K562 (cell line): ENCODE data around the gene C10orf143. TPM values are rescaled to one million over a fixed set of nuclear protein-coding genes. Genes with fewer than 3 reads are reported as not detected.

Experiments
- C11orf30 ChIP-seq: fragments of 450-650 bp; IDR thresholded peaks from 2 replicates; pipeline ENCODE4 v1.6.1; 2016; ENCODE audit warnings: low read depth, mild to moderate bottlenecking
- CC2D1A ChIP-seq: fragments of 450-650 bp; IDR thresholded peaks from 2 replicates; pipeline ENCODE4 v1.6.1; 2017; ENCODE audit warnings: mild to moderate bottlenecking
- CHD2 ChIP-seq: IDR thresholded peaks from 2 replicates; pipeline ENCODE4 v1.6.1; 2011; ENCODE audit warnings: low read depth, low read length
- ELF1 ChIP-seq: fragments of 200-800 bp; sonication (Bioruptor generic); IDR thresholded peaks from 2 replicates; pipeline ENCODE4 v1.6.1; 2016; ENCODE audit warnings: missing genetic modification characterization, missing compliant biosample characterization
- HNRNPL ChIP-seq: fragments of 200-400 bp; formaldehyde crosslinking; IDR thresholded peaks from 2 replicates; pipeline ENCODE4 v1.6.1; 2017; ENCODE audit warnings: low read depth, mild to moderate bottlenecking, low read length
- LEF1 ChIP-seq: fragments of 450-650 bp; IDR thresholded peaks from 2 replicates; pipeline ENCODE4 v1.6.1; 2016; ENCODE audit warnings: mild to moderate bottlenecking
- NEUROD1 ChIP-seq: fragments of 150-350 bp; IDR thresholded peaks from 2 replicates; pipeline ENCODE4 v1.6.1; 2014; ENCODE audit warnings: borderline replicate concordance, low read length, low read depth; ENCODE audit not compliant: partially characterized antibody
- RAD21 ChIP-seq, 2 experiments: fragments of 250-450 bp in 1 of 2; fragments of 450-650 bp in 1 of 2; sonication (Bioruptor Pico) in 1 of 2; formaldehyde crosslinking in 1 of 2; IDR thresholded peaks in 1 of 2; conservative IDR thresholded peaks in 1 of 2; 2 replicates each; pipeline versions ENCODE4 v1.4.0 to v1.8.0; 2020 to 2022; ENCODE audit warnings: mild to moderate bottlenecking in 2 of 2, moderate library complexity in 1 of 2
- RBFOX2 ChIP-seq: fragments of 200-400 bp; formaldehyde crosslinking; IDR thresholded peaks from 2 replicates; pipeline ENCODE4 v1.6.1; 2017; ENCODE audit warnings: low read depth, mild to moderate bottlenecking, low read length, moderate library complexity
- SIN3A ChIP-seq, 2 experiments: fragments of 150-350 bp in 1 of 2; IDR thresholded peaks; 2 replicates each; pipeline ENCODE4 v1.6.1; 2011 to 2016; ENCODE audit warnings: borderline replicate concordance in 2 of 2, low read depth in 2 of 2, low read length in 2 of 2, mild to moderate bottlenecking in 2 of 2, moderate library complexity in 2 of 2; ENCODE audit not compliant: control insufficient read depth in 1 of 2
- SP2 ChIP-seq: IDR thresholded peaks from 2 replicates; pipeline ENCODE4 v1.6.1; 2011; ENCODE audit warnings: mild to moderate bottlenecking, low read depth, low read length, moderate library complexity; ENCODE audit not compliant: poor library complexity, severe bottlenecking; ENCODE audit errors: extremely low read depth
- SRSF7 ChIP-seq: fragments of 200-400 bp; formaldehyde crosslinking; optimal IDR thresholded peaks from 2 replicates; pipeline ENCODE3; 2017; ENCODE audit warnings: mild to moderate bottlenecking, low read depth, low read length
- TCFL5 ChIP-seq: fragments of 250-450 bp; sonication (Bioruptor Pico); conservative IDR thresholded peaks from 2 replicates; pipeline ENCODE4 v1.6.1; 2021; ENCODE audit warnings: mild to moderate bottlenecking, moderate library complexity, matching md5 sums
- TEAD2 ChIP-seq: fragments of 450-650 bp; IDR thresholded peaks from 2 replicates; pipeline ENCODE4 v1.6.1; 2016; ENCODE audit warnings: missing genetic modification characterization, control low read depth, missing compliant biosample characterization
- ZFP36 ChIP-seq: fragments of 150-350 bp; IDR thresholded peaks from 2 replicates; pipeline ENCODE4 v1.6.1; 2018; ENCODE audit warnings: low read length, low read depth; ENCODE audit not compliant: partially characterized antibody
- ZKSCAN1 ChIP-seq: fragments of 150-350 bp; IDR thresholded peaks from 2 replicates; pipeline ENCODE4 v1.6.1; 2016; ENCODE audit warnings: low read depth, low read length
- ZNF3 ChIP-seq: fragments of 250-450 bp; sonication (Bioruptor Pico); IDR thresholded peaks from 2 replicates; pipeline ENCODE4 v1.5.0; 2021; ENCODE audit warnings: mild to moderate bottlenecking, moderate library complexity
- polyA plus RNA-seq, 8 experiments: library from polyadenylated mRNA; depleted of rRNA in 4 of 8; stranded (reverse) in 5 of 8; unstranded in 3 of 8; fragments of >200 nt; fragmentation: Nextera tagmentation in 2 of 8; fragmentation: Illumina TruSeq in 1 of 8; extraction: Ambion mirVana in 2 of 8; extraction: Trizol in 1 of 8; gene quantifications; 2 replicates each; pipeline versions ENCODE4 v1.2.1 to v1.2.3, GENCODE V29; 2011 to 2014; ENCODE audit warnings: inconsistent platforms in 1 of 8, missing spikeins in 1 of 8
- total RNA-seq, 7 experiments: library from RNA; depleted of rRNA in 6 of 7; stranded (reverse); fragments of >200 nt in 6 of 7; fragmentation: Illumina TruSeq in 2 of 7; extraction: Trizol in 2 of 7; gene quantifications; 2 replicates each; pipeline versions ENCODE4 v1.2.1 to v1.2.3, GENCODE V29; 2011 to 2021; ENCODE audit warnings: low replicate concordance in 1 of 7
- TF ChIP-seq, protein P1 (sequence below): sonication (generic); formaldehyde crosslinking; IDR thresholded peaks from 2 replicates; pipeline ENCODE4 v1.8.1; 2023; ENCODE audit warnings: mild to moderate bottlenecking, missing genetic modification reagents
- TF ChIP-seq, protein P2 (sequence below): fragments of 250-450 bp; sonication (Bioruptor Pico); IDR thresholded peaks from 2 replicates; pipeline ENCODE4 v1.4.0; 2020
- TF ChIP-seq, protein P3 (sequence below): sonication (generic); formaldehyde crosslinking; IDR thresholded peaks from 2 replicates; pipeline ENCODE4 v1.9.0; 2022; ENCODE audit warnings: mild to moderate bottlenecking, missing genetic modification reagents

Gene C10orf143
- total and polyA plus RNA-seq, 9 of the 15 experiments (the other 6 are each of a cell fraction or from before 2014, with no cell fraction given) = 0.07 to 0.42 (median 0.25) TPM; not detected in 2

DNA sequence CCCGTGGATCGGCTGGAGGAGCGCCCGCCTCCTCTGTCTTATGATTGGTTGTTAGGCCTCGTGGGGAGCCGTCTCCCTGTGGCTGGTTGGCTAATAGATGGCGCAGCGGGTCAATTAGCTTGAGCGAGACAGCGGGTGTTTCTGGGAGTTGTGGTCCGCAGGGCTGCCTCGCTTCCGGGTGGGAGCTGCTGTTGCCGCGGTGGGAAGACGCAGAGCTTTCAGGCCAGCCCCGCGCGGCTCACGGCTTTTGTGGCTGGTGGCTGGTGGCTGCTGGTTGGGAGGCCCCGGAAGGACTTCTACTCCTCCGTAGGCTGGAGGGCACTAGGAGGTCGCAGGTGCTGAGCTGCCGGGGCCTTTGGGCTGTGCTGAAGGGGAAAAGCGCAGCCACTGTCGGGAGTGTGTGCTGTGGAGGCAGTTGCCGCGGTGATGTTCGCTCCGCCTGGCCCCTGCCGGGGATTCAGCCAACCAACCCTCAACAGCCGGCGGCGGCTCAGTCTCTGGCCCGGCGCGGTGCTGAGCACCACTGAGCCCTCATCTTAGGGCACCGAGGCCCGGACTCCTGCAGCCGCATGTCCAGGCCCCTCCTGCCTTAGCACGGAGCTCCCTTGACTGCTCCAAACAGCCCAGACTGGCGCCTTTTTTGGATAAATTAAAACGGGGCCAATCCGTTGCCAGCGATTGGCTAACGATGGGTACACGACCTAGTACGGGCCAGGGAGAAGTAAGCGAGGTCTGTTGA, 652 bp upstream of the C10orf143 start (continued):
- 0 out of 2 replicates have a peak, but pooled peaks have one; percentile 51 for TF ChIP-seq RBFOX2
- no peak for TF ChIP-seq TCFL5 (CRISPR knock-in tag)
- TF ChIP-seq CC2D1A = no peak
- TF ChIP-seq ZKSCAN1 = no peak
- no peak for TF ChIP-seq SRSF7
- peak; percentile 70 for TF ChIP-seq CHD2
- TF ChIP-seq C11orf30 = no peak
- TF ChIP-seq LEF1 = no peak
- TF ChIP-seq TEAD2 (tag) = no peak
- TF ChIP-seq RAD21 (CRISPR knock-in tag; conservative IDR thresholded peaks at IDR 0.05 in 1 of 2, IDR thresholded peaks at IDR 0.05 in 1 of 2) = no peak
- peak; percentile 62 for TF ChIP-seq SP2
- no peak for TF ChIP-seq SIN3A (IDR thresholded peaks at IDR 0.05; ENCODE audit: borderline replicate concordance in 2 of 2, control insufficient read depth in 1 of 2, low read depth in 2 of 2, low read length in 2 of 2)
- TF ChIP-seq ZFP36 = no peak
- no peak for TF ChIP-seq ZNF3
- peak; percentile 96 for TF ChIP-seq ELF1 (tag)
- TF ChIP-seq, protein P1, sequence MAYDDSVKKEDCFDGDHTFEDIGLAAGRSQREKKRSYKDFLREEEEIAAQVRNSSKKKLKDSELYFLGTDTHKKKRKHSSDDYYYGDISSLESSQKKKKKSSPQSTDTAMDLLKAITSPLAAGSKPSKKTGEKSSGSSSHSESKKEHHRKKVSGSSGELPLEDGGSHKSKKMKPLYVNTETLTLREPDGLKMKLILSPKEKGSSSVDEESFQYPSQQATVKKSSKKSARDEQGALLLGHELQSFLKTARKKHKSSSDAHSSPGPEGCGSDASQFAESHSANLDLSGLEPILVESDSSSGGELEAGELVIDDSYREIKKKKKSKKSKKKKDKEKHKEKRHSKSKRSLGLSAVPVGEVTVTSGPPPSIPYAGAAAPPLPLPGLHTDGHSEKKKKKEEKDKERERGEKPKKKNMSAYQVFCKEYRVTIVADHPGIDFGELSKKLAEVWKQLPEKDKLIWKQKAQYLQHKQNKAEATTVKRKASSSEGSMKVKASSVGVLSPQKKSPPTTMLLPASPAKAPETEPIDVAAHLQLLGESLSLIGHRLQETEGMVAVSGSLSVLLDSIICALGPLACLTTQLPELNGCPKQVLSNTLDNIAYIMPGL (CRISPR knock-in tag) = no peak
- TF ChIP-seq NEUROD1 = no peak
- TF ChIP-seq, protein P2, sequence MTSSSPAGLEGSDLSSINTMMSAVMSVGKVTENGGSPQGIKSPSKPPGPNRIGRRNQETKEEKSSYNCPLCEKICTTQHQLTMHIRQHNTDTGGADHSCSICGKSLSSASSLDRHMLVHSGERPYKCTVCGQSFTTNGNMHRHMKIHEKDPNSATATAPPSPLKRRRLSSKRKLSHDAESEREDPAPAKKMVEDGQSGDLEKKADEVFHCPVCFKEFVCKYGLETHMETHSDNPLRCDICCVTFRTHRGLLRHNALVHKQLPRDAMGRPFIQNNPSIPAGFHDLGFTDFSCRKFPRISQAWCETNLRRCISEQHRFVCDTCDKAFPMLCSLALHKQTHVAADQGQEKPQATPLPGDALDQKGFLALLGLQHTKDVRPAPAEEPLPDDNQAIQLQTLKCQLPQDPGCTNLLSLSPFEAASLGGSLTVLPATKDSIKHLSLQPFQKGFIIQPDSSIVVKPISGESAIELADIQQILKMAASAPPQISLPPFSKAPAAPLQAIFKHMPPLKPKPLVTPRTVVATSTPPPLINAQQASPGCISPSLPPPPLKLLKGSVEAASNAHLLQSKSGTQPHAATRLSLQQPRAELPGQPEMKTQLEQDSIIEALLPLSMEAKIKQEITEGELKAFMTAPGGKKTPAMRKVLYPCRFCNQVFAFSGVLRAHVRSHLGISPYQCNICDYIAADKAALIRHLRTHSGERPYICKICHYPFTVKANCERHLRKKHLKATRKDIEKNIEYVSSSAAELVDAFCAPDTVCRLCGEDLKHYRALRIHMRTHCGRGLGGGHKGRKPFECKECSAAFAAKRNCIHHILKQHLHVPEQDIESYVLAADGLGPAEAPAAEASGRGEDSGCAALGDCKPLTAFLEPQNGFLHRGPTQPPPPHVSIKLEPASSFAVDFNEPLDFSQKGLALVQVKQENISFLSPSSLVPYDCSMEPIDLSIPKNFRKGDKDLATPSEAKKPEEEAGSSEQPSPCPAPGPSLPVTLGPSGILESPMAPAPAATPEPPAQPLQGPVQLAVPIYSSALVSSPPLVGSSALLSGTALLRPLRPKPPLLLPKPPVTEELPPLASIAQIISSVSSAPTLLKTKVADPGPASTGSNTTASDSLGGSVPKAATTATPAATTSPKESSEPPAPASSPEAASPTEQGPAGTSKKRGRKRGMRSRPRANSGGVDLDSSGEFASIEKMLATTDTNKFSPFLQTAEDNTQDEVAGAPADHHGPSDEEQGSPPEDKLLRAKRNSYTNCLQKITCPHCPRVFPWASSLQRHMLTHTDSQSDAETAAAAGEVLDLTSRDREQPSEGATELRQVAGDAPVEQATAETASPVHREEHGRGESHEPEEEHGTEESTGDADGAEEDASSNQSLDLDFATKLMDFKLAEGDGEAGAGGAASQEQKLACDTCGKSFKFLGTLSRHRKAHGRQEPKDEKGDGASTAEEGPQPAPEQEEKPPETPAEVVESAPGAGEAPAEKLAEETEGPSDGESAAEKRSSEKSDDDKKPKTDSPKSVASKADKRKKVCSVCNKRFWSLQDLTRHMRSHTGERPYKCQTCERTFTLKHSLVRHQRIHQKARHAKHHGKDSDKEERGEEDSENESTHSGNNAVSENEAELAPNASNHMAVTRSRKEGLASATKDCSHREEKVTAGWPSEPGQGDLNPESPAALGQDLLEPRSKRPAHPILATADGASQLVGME (CRISPR knock-in tag) = peak; percentile 77; the same call in 1 of the 2 replicates
- TF ChIP-seq HNRNPL = no peak
- TF ChIP-seq, protein P3, sequence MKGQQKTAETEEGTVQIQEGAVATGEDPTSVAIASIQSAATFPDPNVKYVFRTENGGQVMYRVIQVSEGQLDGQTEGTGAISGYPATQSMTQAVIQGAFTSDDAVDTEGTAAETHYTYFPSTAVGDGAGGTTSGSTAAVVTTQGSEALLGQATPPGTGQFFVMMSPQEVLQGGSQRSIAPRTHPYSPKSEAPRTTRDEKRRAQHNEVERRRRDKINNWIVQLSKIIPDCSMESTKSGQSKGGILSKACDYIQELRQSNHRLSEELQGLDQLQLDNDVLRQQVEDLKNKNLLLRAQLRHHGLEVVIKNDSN (CRISPR knock-in tag) = no peak
